Endothelial cell of umbilical vein (primary cell): Measurements from ENCODE around the gene KREMEN1. TPM values are rescaled to one million over a fixed set of nuclear protein-coding genes. Genes with fewer than 3 reads are reported as not detected.
"Not testable (repeated sequence)": the region's sequence is repeated elsewhere in the genome, so short reads cannot be mapped to it uniquely, and the experiment has no call there.

Source experiments
- BruUV-seq: library from RNA; stranded (reverse); fragments of 400-500 nt; replicated peaks from 2 replicates; lab custom pipeline; 2021; lab: Mats Ljungman, UMichigan
- CTCF ChIA-PET: fragments of 300-600, 350-600 bp; sonication (Branson Sonifier 250); formaldehyde crosslinking; loops from one replicate; lab custom pipeline; 2021; ENCODE audit warnings: antibody characterized with exemption, inconsistent platforms; lab: Charles Lee
- POLR2A ChIA-PET: fragments of 300-600, 350-600 bp; sonication (Branson Sonifier 250); formaldehyde crosslinking; loops from one replicate; lab custom pipeline; 2021; ENCODE audit warnings: antibody characterized with exemption, inconsistent platforms; lab: Charles Lee
- DNase-seq: peaks from one replicate; pipeline ENCODE4 v3.0.0-alpha.2; 2011; ENCODE audit warnings: low read depth, low spot score
- FAIRE-seq: peaks from 2 replicates; lab custom pipeline; 2011; peaks lifted over from hg19 to GRCh38; lab: Jason Lieb, UNC
- H2AFZ ChIP-seq: 2 replicates; pipeline ENCODE4 v1.6.0; 2012; ENCODE audit warnings: low read depth, low read length, control low read depth, inconsistent platforms
- H3K27ac ChIP-seq: 2 replicates; pipeline ENCODE4 v1.5.1; 2011; ENCODE audit warnings: low read depth, mild to moderate bottlenecking, control low read depth, low read length, moderate library complexity; ENCODE audit not compliant: insufficient read depth
- H3K27me3 ChIP-seq, 2 experiments: 2 replicates each; pipeline versions ENCODE4 v1.6.0 to v1.6.1; 2011; ENCODE audit warnings: low read length in 2 of 2, mixed read lengths in 1 of 2; ENCODE audit not compliant: control insufficient read depth in 2 of 2, insufficient read depth in 2 of 2
- H3K36me3 ChIP-seq, 2 experiments: 2 replicates in 1 of 2; 3 replicates in 1 of 2; pipeline ENCODE4 v1.5.1; 2011; ENCODE audit warnings: low read length in 2 of 2, mild to moderate bottlenecking in 1 of 2, moderate library complexity in 1 of 2; ENCODE audit not compliant: control insufficient read depth in 2 of 2, insufficient read depth in 2 of 2; ENCODE audit errors: extremely low read depth in 1 of 2
- H3K4me1 ChIP-seq: 3 replicates; pipeline ENCODE4 v1.5.1; 2011; ENCODE audit warnings: mild to moderate bottlenecking, low read length; ENCODE audit not compliant: control insufficient read depth, insufficient read depth; ENCODE audit errors: extremely low read depth
- H3K4me2 ChIP-seq: 2 replicates; pipeline ENCODE4 v1.6.1; 2011; ENCODE audit warnings: low read length, control low read depth, mixed read lengths; ENCODE audit not compliant: insufficient read depth
- H3K4me3 ChIP-seq, 3 experiments: fragments of 200-600 bp in 1 of 3; sonication (generic), shearing (Covaris generic) in 1 of 3; replicated peaks in 1 of 3; 2 replicates each; pipeline ENCODE4 v1.5.1; 2011 to 2016; ENCODE audit warnings: control low read depth in 3 of 3, low read length in 3 of 3, mild to moderate bottlenecking in 2 of 3, inconsistent platforms in 1 of 3, low read depth in 1 of 3, moderate library complexity in 1 of 3; ENCODE audit not compliant: insufficient read depth in 1 of 3
- H3K79me2 ChIP-seq: 2 replicates; pipeline ENCODE4 v1.6.0; 2012; ENCODE audit warnings: low read length, inconsistent platforms; ENCODE audit not compliant: control insufficient read depth, insufficient read depth
- H3K9ac ChIP-seq: replicated peaks from 2 replicates; pipeline ENCODE3; 2011; ENCODE audit warnings: low read length, control low read depth; ENCODE audit not compliant: insufficient read depth; ENCODE audit errors: extremely low read depth
- H3K9me1 ChIP-seq: replicated peaks from 3 replicates; pipeline ENCODE4 v1.6.0; 2011; ENCODE audit warnings: mild to moderate bottlenecking, low read length; ENCODE audit not compliant: control insufficient read depth, insufficient read depth; ENCODE audit errors: extremely low read depth
- H3K9me3 ChIP-seq: replicated peaks from 2 replicates; pipeline ENCODE4 v1.5.1; 2012; ENCODE audit warnings: low read length, inconsistent platforms; ENCODE audit not compliant: control insufficient read depth, insufficient read depth
- H4K20me1 ChIP-seq: replicated peaks from 2 replicates; pipeline ENCODE3; 2011; ENCODE audit warnings: mild to moderate bottlenecking, low read length; ENCODE audit not compliant: control insufficient read depth, insufficient read depth; ENCODE audit errors: extremely low read depth
- CTCF ChIP-seq, 2 donors: IDR thresholded peaks; 1 replicate in 1 of 2; 2 replicates in 1 of 2; pipeline ENCODE4 v1.5.1; 2011; ENCODE audit warnings: low read length in 2 of 2, mild to moderate bottlenecking in 2 of 2, moderate library complexity in 2 of 2, control low read depth in 1 of 2, inconsistent platforms in 1 of 2, low read depth in 1 of 2; ENCODE audit not compliant: insufficient read depth in 1 of 2; ENCODE audit errors: extremely low read depth in 1 of 2
- EZH2 ChIP-seq: IDR thresholded peaks from 2 replicates; pipeline ENCODE4 v1.6.1; 2012; ENCODE audit warnings: borderline replicate concordance, low read depth, mild to moderate bottlenecking, moderate library complexity, low read length, inconsistent platforms; ENCODE audit not compliant: severe bottlenecking
- FOS ChIP-seq: IDR thresholded peaks from 2 replicates; pipeline ENCODE4 v1.6.1; 2011; ENCODE audit warnings: mild to moderate bottlenecking, low read length, moderate library complexity, borderline replicate concordance; ENCODE audit not compliant: insufficient read depth
- GATA2 ChIP-seq: IDR thresholded peaks from 2 replicates; pipeline ENCODE4 v1.7.0; 2011; ENCODE audit warnings: low read depth, mild to moderate bottlenecking, moderate library complexity, mixed read lengths, low read length; ENCODE audit not compliant: insufficient read length, insufficient read depth
- JUN ChIP-seq: IDR thresholded peaks from 2 replicates; pipeline ENCODE4 v1.6.1; 2011; ENCODE audit warnings: borderline replicate concordance, low read depth; ENCODE audit not compliant: insufficient read length, insufficient read depth
- MAX ChIP-seq: IDR thresholded peaks from 2 replicates; pipeline ENCODE4 v1.6.1; 2011; ENCODE audit not compliant: insufficient read depth, insufficient read length
- MYC ChIP-seq: IDR thresholded peaks from one replicate; pipeline ENCODE4 v1.6.1; 2011; ENCODE audit warnings: mild to moderate bottlenecking, low read depth, low read length
- POLR2A ChIP-seq: IDR thresholded peaks from 2 replicates; pipeline ENCODE4 v1.6.1; 2012; ENCODE audit warnings: low read depth, mild to moderate bottlenecking, control low read depth, low read length
- POLR2AphosphoS5 ChIP-seq: IDR thresholded peaks from 2 replicates; pipeline ENCODE4 v1.6.1; 2012; ENCODE audit warnings: low read depth, mild to moderate bottlenecking, control low read depth, low read length, moderate library complexity; ENCODE audit not compliant: insufficient read depth
- dilution Hi-C: fragments of 300-500 bp; cut with MboI; formaldehyde crosslinking; loops from one replicate; pipeline ENCODE4 v1.15.0; 2019; ENCODE audit warnings: low sequenced_read_pairs; ENCODE audit not compliant: extremely low pct_ligation_motif_present
- intact Hi-C: fragments of 100-400 bp; cut with micrococcal nuclease; formaldehyde crosslinking; loops from one replicate; pipeline ENCODE4 v1.10.0; 2022
- polyA plus RNA-seq, 4 experiments: library from polyadenylated mRNA; depleted of rRNA in 3 of 4; stranded (reverse) in 3 of 4; unstranded in 1 of 4; fragments of >200 nt; gene quantifications; 2 replicates each; pipeline versions ENCODE4 v1.2.1 to v1.2.3, GENCODE V29; 2011 to 2012; ENCODE audit warnings: missing spikeins in 1 of 4
- total RNA-seq: library from RNA; stranded (reverse); gene quantifications from 2 replicates; pipeline ENCODE4 v1.2.3, GENCODE V29; 2021

Gene KREMEN1
- total and polyA plus RNA-seq, 2 donors (not counting 3 experiments of a cell fraction or from before 2014, with no cell fraction given): 0.58 to 1.1 TPM

- H3K27me3 ChIP-seq: no peaks in the 10 kb centered on the region
- DNase-seq (no peak), FAIRE-seq (no peak)
- no peak overlapping the region for H3K4me2 ChIP-seq
- H3K4me3 ChIP-seq: no peak overlapping the region
- BruUV-seq: no TSS peak
- H3K36me3 ChIP-seq: no peaks in the 10 kb centered on the region
- no peaks in the 10 kb centered on the region for H4K20me1 ChIP-seq
- no peak overlapping the region for H3K9ac ChIP-seq
- TF ChIP-seq JUN (no peak), POLR2AphosphoS5 (no peak), MAX (no peak), FOS (no peak), MYC (no peak), GATA2 (no peak), CTCF (IDR thresholded peaks at IDR 0.05; ENCODE audit: extremely low read depth in 1 of 2, insufficient read depth in 1 of 2, low read depth in 1 of 2, low read length in 2 of 2) (no peak), EZH2 (no peak), POLR2A (no peak)
- H3K9me3 ChIP-seq: no peaks in the 10 kb centered on the region
- POLR2A ChIA-PET: no interaction called here
- H2AFZ ChIP-seq: no peak overlapping the region
- peaks cover 21% of the 10 kb centered on the region for H3K4me1 ChIP-seq
- intact Hi-C loops: no loop called here
- no peaks in the 10 kb centered on the region for H3K9me1 ChIP-seq
- H3K27ac ChIP-seq: no peak overlapping the region
- H3K79me2 ChIP-seq: no peaks in the 10 kb centered on the region
- CTCF ChIA-PET: interaction anchor here (0.7 to 10.2 kb wide), 10 partner anchors 8 to 439 kb away, joined by 3 to 256 read pairs (median 31); partner anchors contain the start of gene ZNRF3
- dilution Hi-C loops: no loop called here
Measured at GRCh38 chr22:29039148-29039547, 33.7 kb upstream of the KREMEN1 start.

GRCh38 chr22:29039684-29040083, 33.2 kb upstream of the KREMEN1 start:
- dilution Hi-C loops, DNase-seq, H3K9me3 ChIP-seq, H2AFZ ChIP-seq, POLR2A ChIA-PET, H3K4me2 ChIP-seq, H4K20me1 ChIP-seq, H3K27ac ChIP-seq, H3K4me3 ChIP-seq, H3K9ac ChIP-seq, H3K27me3 ChIP-seq, H3K9me1 ChIP-seq, H3K36me3 ChIP-seq, FAIRE-seq, H3K79me2 ChIP-seq, BruUV-seq: not testable (repeated sequence)
- intact Hi-C loops: loop anchor here (1.0 to 2.0 kb wide), 5 partner anchors 8 to 439 kb away; no protein-coding TSS in a partner anchor
- peaks cover 26% of the 10 kb centered on the region for H3K4me1 ChIP-seq
- CTCF ChIA-PET: interaction anchor here (0.7 to 10.2 kb wide), 17 partner anchors 8 to 439 kb away, joined by 3 to 256 read pairs (median 16); partner anchors contain the start of genes XBP1 and ZNRF3
